Measurements from ENCODE around the gene JPT1.
"Not testable (repeated sequence)": the region's sequence is repeated elsewhere in the genome, so short reads cannot be mapped to it uniquely, and the experiment has no call there.

Gene JPT1, protein sequence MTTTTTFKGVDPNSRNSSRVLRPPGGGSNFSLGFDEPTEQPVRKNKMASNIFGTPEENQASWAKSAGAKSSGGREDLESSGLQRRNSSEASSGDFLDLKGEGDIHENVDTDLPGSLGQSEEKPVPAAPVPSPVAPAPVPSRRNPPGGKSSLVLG

DNA sequence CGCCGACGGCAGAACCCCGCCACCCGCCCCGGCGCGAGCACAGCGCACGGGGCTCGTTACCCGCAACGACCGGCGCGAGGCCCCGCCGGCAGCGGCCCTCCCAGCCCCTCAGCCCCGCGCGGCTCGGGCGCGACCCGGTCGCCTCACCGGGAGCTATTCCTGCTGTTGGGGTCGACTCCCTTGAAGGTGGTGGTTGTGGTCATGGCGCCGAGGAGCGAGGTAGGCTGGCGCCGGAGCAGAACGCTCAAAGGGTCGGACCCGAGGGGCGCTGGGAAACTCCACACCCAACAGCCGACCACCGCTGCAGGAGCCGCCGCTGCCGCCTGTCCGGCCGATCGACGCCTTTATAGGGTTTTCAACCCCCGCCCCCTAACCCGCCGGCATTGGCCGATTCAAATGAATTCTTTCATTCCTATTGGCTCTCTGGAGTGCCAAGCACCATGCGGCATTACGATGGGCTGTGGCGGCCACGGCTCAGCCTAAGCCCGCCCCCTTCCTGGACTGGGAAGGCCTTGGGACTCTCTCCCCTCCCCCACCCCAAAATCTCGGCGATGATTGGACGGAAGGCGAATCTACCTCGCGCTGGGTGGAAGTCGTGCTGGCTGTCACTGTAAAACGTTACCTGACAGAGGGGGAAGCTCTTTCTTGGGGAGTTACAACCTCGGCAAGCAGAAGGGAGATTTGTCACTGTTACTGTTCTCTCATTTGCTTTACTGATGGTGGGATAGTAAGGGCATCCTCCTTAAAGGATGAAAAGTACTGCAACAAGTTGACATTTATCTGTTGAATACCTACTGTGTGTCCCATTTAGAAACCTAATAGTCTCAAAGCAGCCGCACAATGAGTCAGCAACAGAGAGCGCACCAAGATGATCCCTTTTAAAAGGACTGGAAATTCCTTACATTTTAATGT is at the start of gene JPT1:
TSS of gene JPT1 (minus strand) at position 318 of the 912 bp plus-strand sequence. CDS start at position 203, 115 bp downstream.
- peak; percentile 93 for DNase-seq

DNA sequence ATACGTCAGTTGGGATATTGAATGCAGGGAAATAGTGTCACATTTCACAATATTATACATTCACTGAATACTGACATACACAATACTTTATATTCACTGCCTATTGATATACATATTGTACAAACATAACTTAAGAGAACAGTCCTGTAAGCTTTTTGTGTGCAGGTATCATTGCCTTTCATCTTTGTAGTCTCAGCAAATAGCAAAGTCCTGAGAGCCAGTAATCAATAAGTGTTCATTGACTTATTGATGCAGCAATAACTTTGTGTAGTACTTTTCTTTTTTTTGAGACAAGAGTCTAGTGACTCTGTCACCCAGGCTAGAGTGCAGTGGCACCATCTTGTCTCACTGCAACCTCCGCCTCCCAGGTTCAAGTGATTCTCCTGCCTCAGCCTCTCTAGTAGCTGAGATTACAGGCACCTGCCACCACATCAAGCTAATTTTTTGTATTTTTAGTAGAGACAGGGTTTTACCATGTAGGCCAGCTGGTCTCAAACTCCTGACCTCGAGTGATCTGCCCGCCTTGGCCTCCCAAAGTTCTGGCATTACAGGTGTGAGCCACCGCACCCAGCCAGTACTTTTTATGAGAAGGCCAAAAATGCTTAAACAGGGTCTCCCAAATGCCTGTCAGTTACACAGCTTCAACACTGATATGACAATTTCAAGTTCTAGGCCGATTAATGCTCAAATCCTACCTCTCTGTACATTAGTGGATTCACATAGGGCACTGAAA is 45.7 kb upstream of the JPT1 start:
- no peak for DNase-seq

DNA sequence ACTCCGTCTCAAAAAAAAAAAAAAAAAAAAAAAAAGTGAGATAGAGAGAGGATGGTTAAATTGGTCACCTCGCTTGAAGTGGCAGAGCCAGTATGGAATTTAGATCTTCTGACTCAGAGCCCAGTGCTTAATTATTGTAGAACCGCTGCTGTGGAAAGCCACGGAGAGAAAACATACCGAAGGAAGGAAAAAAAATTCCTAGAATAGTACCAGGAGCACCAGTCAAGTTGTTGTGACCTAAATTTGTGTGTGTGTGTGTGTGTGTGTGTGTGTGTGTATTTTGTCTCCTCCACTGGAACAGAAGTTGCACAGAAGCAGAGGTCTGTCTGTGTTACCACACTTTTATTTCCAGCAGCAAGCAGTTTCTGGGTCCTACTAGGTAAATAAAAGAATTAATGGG is 40.6 kb upstream of the JPT1 start:
- DNase-seq = no peak

DNA sequence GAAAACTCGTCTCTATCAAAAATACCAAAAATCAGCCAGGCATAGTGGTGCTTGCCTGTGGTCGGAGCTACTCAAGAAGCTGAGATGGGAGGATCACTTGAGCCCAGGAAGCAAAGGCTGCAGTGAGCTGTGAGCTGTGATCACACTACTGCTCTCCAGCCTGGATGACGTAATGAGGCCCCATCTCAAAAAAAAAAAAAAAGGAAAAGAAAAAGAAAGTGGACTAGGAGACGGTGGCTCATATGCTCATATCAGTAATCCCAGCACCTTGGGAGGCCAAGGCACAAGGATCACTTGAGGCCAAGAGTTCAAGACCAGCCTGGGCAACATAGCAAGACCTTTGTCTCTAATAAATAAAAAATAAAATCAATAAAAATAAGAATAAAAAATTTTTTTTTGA is 37.3 kb upstream of the JPT1 start:
- no peak for DNase-seq

DNA sequence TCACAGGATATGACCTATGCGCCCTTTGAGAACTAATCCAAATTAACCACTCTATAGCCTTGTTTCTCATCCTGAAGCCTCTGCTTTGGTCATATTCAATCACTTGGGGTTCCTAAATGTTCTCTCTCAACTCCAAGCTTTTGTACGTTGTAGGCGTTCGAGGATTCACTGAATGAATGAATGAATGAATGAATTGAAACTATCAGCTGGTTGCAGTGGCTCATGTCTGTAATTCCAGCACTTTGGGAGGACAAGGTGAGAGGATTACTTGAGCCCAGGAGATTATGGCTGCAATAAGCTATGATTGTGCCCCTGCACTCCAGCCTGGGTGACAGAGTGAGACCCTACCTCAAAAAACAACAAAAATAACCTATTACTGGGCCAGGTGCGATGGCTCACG is 34.3 kb upstream of the JPT1 start:
- DNase-seq = no peak

DNA sequence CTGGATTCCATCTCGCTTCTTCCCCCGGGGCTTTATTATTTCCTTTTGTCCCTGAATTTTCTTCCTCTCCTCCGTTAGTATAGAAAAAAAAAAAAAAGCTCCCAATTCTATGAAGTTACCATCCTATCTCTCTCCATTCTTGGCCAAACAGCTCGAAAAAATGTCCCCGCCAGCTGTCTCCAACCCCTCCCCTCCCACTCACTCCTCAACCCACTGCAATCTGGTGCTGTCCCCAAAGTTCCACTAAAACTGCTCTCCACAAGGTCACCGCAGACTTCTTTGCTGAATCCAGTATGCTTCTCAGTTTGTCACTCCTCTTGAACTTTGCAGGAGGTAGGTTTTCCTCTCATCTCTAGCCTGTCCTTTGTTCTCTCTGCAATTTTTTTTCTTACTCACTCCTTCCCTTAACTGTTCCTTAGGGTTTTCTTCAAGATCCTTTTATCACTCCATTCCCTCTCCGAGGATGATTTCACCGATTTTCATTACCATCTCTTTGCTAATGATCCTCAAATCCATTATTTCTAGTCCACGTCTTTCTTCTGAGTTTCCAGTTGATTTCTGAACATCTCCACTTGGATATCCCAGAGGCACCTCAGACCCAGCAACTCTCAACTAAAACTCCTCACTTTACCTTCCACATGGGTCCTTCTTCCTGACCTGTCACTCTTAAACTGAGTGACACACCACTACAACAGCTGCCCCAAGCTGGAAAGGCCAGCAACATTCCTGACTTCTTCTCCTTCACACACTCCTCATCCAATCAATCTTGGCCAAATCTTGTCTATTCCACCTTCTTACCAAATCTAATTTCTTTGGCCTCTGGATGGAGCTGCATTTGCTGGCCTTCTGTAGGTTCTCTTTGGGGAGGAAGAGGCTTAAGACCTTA is 29.9 kb upstream of the JPT1 start:
- no peak for DNase-seq

DNA sequence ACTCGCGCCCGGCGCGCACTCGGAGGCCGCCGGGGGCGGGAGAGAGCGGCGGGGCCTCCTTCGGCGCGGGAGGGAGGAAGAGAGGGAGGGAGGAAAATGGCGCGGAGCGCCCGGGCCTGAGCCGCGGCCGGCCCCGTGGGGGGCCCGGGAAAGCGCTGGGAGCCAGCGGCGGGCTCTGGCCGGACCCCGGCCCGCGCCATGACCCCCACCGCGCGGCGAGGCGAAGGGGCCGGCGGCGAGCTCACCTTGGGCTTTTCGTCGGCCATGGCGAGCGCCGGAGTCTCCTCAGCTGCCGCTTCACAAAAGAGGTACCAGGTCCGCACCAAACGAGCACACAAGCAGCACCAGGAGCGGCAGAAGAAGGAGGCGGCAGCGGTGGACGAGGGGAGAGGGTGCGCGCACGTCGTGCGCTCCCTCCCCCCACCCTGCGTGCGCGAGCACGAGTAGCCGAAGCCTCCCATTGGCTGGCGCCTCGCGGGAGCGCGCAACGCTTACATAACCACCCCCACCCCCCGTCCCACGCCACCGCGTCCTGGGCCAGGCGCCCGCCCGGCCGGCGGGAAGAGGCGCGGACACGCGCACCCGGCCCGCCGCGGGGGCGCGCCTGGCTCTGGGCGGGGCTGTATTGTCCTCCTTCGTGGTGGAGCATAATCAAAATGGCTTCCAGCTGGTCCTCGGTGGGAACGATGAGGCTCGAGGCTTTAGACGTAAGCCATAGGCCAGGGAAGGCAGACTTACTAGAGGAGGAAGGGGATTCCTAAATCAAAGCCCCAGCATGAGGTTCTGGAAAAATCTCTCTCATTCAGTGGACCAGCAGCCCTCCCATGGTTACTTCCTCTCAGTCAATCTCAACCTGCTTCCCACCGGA is 28.5 kb upstream of the JPT1 start, which contains the start of gene SUMO2:
TSS of gene SUMO2 (minus strand) at position 391 of the 868 bp plus-strand sequence. CDS start at position 266, 125 bp downstream.
- DNase-seq = peak; percentile 70

DNA sequence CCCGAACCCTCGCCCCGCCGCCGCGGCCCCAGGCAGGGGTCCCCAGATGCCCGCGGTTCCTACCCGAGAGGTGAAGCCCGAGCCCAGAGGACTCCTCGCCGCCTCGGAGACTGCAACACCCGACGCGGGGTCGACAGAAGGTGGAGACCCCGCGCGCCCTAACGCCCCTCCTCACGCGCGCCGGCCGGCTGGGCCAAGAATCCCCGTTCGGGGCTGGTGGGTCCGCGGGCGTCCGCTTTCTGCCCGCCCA is 27.9 kb upstream of the JPT1 start:
- DNase-seq = no peak

DNA sequence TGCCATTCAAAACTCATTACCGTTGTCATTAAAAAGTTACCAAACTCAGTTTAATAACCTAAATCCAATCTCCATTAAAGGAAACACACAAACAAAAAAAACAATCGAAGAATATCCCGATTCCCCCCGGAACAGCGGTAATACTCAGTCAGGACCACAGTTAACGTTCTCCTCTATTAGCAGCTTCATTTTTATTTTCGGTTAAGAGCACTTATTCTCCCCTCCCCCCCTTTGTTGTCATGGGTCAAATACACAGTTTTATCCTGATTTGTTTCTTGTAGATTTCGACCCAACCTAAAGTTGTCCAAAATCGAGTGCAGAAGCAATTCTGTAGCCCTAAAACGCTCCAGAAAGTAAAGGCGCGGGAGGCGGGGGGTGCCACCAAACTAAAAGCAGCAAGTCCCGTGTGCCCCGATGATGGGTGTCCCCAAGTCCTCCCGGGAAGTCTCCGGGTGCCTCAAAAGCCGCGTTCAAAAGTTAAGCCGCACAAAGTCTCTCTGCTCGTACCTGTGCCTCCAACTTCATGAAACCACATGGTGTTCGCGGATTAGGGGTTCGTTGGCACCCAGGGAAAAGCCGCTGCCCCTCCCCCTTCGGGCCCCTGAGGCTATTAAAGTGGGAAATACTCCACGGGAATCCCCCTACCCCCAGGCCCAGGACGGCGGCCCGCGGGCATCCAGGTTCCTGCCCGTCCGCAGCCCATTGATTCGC is 27.5 kb upstream of the JPT1 start:
- no peak for DNase-seq

DNA sequence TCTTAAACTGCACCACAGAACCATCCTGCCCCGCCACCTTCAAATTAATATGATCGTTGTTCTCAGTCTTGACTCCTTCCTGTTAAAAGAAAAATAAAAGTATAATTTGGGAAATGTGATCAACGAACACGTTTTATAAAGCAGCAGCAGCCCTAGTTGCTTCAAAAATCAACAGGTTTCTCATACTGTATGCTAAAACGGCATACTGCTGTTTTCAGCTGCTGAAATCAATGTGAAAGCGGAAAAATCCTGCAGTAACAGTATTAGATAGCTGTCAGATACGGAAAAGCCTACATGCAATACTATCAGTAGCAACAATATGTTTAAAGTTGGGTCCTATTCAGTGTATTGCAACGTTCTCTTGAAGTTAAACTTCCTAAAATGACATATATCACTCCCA is 26.8 kb upstream of the JPT1 start:
- DNase-seq = no peak

DNA sequence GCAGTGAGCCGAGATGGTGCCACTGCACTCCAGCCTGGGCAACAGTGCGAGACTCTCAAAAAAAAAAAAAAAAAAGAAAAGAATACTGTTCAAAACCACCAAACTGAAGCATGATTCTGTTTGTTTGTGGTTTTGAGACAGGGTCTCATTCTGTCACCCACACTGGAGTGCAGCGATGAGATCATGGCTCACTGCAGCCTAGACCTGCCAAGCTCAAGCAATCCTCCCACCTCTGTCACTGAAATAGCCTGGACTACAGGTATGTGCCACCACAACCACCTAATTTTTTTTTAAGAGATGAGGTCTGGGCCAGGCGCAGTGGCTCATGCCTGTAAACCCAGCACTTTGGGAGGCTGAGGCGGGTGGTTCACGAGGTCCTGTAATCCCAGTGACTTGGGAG is 24.1 kb upstream of the JPT1 start:
- no peak for DNase-seq

DNA sequence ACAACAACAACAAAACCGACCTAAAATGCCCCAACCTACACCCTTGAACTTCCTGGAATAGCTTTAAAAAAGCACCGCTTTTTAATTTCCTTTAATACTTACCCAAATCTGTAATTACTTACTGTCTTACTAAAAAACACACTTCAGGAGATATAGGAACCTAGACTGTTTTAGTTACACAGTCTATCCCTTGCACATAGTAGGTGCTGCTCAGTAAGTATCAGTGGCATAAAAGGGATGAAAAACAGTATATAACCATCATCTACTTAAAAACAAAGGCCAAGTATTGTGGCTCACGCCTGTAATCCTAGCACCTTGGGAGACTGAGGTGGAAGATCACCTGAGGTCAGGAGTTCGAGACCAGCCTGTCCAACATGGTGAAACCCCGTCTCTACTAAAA is 22.3 kb upstream of the JPT1 start:
- DNase-seq = no peak

DNA sequence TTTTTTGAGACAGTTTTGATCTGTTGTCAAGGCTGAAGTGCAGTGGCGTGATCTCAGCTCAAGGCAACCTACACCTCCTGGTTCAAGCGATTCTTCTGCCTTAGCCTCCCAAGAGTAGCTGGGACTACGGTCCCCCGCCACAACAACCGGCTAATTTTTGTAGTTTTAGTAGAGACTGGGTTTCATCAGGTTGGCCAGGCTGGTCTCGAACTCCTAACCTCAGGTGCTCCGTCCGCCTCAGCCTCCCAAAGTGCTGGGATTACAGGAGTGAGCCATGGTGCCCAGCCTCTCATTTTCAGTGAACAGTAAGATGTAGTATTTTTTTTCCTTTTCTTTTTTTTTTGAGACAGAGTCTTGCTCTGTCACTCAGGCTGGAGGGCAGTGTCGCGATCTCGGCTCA is 20.7 kb upstream of the JPT1 start:
- no peak for DNase-seq

DNA sequence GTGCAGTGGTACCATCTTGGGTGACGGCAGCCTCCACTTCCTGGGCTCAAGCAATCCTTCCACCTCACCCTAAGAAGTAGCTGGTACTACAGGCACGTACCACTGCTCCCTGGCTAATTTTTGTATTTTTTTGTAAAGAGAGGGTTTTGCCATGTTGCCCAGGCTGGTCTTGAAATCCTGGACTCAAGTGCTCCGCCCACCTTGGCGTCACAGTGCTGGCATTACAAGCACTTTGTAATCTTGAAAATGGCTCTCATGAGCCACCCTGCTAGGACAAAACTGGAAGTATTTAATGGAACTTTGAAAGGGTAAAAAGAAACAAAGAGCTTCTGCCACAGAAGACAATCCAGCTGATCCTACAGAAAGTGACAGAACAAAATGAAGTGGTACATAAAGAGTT is 19.2 kb upstream of the JPT1 start:
- no peak for DNase-seq

DNA sequence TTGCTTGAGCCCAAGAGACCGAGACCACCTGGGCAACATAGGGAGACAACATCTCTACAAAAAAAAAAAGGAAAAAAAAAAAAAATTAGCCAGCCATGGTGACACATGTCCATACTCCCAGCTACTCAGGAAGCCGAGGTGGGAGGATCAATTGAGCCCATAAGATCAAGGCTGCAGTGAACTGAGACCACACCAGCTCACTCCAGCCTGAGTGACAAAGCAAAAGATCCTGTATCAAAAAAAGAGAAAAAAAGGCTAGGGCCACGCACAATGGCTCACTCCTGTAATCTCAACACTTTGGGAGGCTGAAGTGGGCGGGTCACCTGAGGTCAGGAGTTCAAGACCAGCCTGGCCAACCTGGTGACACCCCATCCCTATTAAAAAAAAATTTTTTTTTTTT is 14.7 kb upstream of the JPT1 start:
- DNase-seq = no peak

DNA sequence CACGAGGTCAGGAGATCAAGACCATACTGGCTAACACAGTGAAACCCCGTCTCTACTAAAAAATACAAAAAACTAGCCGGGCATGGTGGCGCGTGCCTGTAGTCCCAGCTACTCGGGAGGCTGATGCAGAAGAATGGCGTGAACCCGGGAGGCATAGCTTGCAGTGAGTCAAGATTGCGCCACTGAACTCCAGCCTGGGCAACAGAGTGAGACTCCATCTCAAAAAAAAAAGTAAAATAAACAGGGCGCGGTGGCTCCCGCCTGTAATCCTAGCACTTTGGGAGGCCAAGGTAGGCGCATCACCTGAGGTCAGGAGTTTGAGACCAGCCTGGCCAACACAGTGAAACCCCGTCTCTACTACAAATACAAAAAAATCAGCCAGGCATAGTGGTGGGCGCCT is 10.3 kb upstream of the JPT1 start:
- not testable (repeated sequence) for DNase-seq

DNA sequence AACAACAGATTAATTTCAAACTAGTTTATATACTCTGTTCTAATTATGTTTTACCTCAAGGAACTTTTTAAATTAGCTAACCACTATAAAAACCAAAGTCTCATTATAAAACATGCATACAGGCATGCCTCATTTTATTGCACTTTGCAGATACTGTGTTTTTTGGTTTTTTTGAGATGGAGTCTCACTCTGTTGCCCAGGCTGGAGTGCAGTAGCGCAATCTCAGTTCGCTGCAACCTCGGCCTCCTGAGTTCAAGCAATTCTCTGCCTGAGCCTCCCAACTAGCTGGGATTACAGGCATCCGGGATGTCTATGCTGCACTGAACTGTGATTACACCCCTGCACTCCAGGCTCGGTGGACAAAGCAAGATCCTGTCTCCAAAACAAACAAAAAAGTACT is 8.8 kb upstream of the JPT1 start:
- no peak for DNase-seq

DNA sequence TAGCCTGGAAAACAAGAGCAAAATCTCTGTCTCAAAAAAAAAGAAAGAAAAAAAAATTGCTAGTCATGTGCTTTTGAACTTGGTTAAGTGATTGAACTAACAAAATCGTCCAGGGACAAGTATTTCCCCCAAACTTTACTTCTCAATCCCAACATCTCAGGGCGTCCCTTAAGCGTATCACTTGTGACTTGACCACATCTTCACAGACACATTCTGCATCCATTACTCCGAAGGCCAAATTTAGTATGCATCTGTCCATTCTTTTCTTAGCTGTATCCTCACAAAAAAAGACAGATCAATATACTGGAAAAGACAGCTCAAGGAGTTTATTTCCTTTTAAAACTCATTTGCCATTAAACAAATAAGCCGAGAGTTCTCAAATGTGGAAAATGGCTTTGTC is 5.9 kb upstream of the JPT1 start:
- no peak for DNase-seq

DNA sequence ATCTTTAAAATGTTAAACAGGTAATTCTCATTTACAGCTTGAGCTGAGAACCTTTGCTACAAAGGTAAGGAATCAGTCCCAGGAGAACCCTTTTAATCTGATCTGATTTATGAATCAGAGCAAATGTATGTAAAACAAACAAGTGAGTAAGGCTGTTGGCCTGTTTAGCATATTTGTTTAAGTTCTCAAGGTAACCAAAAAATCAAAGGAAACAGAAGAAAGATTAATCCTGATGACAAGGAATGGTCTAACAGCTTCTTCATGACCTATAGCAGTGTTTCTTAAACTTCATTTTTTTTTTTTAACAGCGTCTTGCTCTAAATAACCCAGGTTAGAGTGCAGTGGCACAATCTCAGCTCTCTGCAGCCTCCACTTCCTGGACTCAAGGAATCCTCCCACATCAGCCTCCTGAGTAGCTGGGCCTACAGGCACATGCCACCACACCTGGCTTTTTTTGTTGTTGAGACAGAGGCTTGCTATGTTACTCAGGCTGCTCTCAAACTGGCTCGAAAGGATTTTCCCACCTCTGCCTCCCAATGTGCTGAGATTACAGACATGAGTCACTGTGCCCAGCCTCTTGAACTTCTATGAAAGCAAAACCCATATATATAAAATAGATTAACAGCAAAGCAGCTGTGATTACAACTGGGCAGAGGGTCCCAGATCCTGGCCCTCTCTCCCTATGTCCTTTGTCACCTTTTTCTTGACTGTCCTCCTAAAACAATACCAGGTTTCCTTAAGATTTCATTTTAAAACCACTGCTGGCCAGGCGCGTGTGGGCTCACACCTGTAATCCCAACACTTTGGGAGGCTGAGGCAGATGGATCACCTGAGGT is 5.1 kb upstream of the JPT1 start:
- DNase-seq = no peak

DNA sequence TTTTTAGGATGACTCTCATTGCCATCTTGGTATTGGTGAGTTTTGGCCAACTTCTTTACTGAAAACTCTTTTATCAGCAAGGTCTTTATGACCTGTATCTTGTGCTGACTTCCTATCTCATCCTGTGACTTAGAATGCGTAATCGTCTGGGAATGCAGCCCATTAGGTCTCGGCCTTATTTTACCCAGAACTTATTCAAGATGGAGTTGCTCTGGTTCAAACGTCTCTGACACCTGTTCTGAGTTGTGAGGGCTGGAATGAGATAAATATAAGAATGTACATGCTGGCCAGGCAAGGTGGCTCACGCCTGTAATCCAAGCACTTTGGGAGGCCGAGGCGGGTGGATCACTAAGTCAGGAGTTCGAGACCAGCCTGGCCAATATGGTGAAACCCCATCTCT is 4.2 kb upstream of the JPT1 start:
- not testable (repeated sequence) for DNase-seq
